Uterus (tissue), 2 donors: ENCODE data around the gene AUTS2.

ENCODE experiments used
- CTCF ChIP-seq, 4 experiments: fragments of 200-600 bp in 2 of 4; fragments of 450-650 bp in 2 of 4; sonication (generic) in 2 of 4; IDR thresholded peaks; one replicate each; pipeline ENCODE4 v1.5.1; 2016 to 2019; ENCODE audit warnings: antibody characterized with exemption in 4 of 4, mild to moderate bottlenecking in 2 of 4, moderate library complexity in 1 of 4
- POLR2A ChIP-seq, 2 donors: fragments of 450-650 bp; IDR thresholded peaks; one replicate each; pipeline ENCODE4 v1.6.1; 2016; ENCODE audit warnings: antibody characterized with exemption in 2 of 2, mild to moderate bottlenecking in 1 of 2, moderate library complexity in 1 of 2

GRCh38 chr7:69692611-69693010 is 94.3 kb downstream of the AUTS2 start:
- no peak for TF ChIP-seq CTCF (IDR thresholded peaks at IDR 0.05)
- TF ChIP-seq POLR2A (IDR thresholded peaks at IDR 0.05) = no peak
